DND-41 (cell line): Measurements from ENCODE around the gene CIRBP.

ENCODE experiments used
- CTCF ChIP-seq: IDR thresholded peaks from 2 replicates; pipeline ENCODE4 v1.5.1; 2012; ENCODE audit warnings: borderline replicate concordance, low read length, moderate library complexity, mild to moderate bottlenecking; ENCODE audit not compliant: poor library complexity, severe bottlenecking; ENCODE audit errors: extremely low read depth
- EZH2 ChIP-seq: IDR thresholded peaks from 3 replicates; pipeline ENCODE4 v1.6.1; 2012; ENCODE audit warnings: borderline replicate concordance, low read depth, mild to moderate bottlenecking, moderate library complexity, low read length, inconsistent platforms; ENCODE audit not compliant: severe bottlenecking

- TF ChIP-seq CTCF = no peak
- TF ChIP-seq EZH2 = no peak
Measured at GRCh38 chr19:1286487-1287353, 17.6 kb downstream of the CIRBP start.
